Stimulated activated CD8-positive, alpha-beta memory T cell treated with anti-CD3 and anti-CD28 coated beads, Interleukin-15, amount 100 ng/mL, for 4 hours (primary cell): Measurements from ENCODE around the gene HPGD.
"Not testable (repeated sequence)": the region's sequence is repeated elsewhere in the genome, so short reads cannot be mapped to it uniquely, and the experiment has no call there.

Experiments used
- DNase-seq, 2 donors: peaks; one replicate each; pipeline ENCODE4 v3.0.0-alpha.2; 2020; ENCODE audit warnings: low read depth in 2 of 2

Gene HPGD

DNA sequence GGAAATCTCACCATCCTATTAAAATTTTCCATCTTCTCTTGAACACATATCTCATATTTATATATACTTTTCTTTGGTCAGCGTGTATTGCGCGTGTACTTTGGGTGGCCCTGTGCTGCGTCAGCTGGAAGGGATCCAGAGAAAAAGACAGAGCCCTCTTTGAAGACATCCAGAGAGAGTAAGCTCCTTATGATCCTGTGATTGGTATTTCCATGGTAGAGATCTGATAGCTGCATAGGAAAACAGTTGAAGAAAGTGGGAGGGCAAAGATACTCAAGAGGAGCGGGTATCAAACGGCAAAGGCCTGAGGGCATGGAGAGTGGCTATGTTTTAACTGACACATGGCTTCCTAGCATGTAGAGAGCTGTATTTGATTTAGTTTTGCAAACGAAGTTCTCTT lies 4.4 kb upstream of the HPGD start:
- no peak for DNase-seq

DNA sequence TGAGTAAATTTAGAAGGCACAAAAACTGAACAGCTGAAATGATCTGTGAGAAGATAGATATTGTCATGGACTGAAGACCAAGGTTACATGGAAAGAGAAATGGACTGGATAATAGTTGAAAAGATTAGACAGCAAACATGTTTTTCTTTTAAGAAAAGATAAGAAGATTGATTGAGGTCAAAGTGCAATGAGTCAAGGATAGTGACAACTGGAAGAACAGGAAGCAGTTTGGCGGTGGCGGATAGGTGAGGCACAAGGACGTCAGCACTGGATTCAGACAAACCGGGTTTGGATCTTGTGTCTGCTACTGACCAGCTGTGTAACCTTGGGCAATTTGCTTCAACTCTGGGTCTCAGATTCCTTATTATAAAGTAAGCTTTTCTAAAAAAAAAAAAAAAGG lies 2.0 kb upstream of the HPGD start:
- DNase-seq = no peak

DNA sequence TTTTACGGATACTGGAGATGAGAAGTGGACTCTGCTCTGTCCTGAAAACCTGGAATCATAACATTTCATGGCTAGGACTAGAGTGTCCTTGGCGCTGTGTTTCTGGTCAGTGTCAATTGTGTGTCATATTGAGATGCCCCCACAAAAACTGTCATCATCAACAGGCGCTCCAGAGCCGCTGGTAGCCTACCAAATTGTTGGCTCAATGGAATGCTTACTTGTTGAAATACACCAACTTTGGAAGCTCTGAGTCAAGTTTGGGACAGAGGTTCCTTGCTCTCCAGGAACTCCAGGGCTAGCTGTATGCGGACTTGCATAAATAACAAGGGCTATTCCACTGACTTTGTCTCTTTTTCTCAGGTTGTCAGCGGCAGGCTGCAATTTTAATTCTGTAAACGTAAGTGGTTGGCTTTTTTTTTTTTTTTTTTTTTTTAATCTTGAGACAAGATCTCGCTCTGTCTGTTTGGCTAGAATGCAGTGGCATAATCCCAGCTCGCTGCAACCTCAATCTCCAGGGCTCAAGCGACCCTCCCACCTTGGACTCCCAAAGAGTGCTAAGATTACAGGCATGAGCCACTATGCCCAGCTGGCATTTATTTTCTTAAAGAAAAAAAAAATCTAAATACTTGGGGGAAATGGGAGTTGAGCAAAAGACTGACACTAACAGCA lies 871 bp upstream of the HPGD start:
- DNase-seq = no peak

DNA sequence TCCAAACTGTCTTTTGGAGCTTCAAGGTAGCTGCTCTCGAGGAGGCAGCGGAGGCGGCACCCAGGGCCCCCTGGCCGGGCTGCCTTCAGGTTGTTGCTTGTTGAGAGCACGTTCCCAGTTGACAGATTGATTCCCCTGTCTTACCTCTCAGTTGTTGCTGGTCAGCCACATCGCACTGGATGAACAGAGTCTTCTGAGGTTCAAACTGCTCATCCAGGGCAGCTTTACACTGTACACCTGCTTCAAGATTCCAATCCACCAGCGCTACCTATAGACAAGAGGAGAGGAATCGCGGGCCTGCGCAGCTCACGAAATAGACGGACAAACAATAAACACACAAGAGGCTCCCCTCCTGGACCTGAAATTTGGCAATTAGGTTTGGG lies 497 bp downstream of the HPGD start:
- no peak for DNase-seq

DNA sequence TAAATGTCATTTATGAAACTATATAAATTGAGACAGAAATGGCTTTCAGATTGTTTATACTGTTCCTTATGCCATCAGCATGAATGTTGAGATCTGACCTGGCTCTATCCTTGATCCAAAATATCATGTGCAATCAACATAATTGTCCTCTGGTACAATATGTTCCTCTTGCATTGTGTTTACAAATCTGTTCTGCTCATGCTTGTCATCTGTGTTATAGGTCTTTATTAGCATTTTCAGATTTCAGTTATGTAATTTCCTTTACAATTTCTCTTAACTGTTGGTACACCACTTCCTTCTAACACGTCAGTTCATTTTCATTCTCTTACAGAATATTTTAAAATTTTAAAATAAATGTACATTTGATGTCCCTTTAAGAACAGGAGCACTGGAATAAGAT lies 1.6 kb downstream of the HPGD start:
- no peak for DNase-seq

DNA sequence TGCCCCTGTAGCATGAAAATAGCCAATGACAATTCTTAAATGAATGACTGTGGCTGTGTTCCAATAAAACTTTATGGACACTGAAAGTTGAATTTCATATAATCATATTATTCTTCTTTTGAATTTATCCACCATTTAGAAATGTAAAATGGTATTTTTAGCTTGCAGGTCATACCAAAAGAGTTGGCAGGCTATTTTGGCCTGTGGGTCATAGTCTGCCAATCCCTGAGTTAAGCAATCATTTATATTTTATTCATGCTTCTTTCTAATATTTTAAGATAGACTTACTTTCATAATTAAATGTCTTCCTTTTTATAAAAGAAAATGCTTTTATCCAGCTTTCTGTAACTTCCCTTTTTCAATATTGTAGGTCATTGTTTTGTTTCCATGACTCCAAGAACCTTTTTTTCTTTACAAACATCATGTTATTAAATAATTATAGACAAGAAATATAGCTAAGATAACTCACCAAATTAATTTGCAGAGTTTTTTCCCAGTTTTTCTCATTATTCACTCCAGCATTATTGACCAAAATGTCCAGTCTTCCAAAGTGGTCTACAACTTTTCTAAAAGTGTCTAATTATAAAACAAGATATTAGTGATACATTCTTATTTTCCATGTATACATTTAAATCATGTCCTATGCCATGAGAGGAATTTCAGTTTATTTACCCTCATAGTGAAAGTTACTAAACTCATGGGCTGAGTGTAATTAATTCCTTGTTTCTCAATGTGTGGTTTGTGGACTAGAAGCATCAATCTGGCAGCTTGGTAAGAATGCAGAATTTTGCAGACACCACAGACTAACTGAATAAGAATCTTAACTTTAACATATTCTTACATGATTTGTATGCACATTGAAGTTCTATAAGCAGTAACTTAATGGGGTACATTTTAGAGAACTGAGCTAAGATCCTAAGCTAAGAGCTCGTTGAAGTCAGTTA lies 4.5 kb downstream of the HPGD start:
- no peak for DNase-seq

DNA sequence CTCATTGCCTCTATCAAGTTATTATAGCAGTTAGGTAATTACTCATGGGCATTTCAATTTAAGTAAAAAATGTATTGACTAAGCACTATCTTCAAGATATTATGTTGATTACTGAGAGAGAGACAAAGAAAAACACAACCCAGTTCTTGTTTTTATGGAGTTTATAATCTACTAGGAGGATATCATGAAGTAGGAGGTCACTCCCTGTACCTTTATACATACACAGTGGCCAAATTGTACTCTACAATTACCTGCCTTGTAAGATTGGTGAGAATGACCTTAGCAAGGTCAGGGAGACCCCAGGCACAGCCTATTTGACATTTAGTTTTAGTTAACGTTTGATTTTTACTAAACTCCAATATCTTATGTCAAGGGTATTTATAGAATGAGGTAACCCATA lies 5.5 kb downstream of the HPGD start:
- DNase-seq = no peak

DNA sequence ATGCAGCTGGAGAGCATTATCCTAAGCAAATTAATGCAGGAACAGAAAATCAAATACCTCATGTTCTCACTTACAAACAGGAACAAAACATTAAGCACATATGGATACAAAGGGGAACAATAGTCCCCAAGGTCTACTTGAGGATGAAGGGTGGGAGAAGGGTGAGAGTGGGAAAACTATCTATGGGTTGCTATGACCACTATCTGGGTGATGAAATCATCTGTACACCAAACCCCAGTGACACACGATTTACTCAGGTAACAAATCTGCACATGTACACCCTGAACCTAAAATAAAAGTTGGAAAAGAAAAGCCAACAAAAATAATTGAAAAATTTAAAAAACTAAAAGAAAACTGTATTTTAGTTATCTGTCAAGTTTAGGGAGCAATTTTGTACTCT lies 5.9 kb downstream of the HPGD start:
- DNase-seq = no peak

DNA sequence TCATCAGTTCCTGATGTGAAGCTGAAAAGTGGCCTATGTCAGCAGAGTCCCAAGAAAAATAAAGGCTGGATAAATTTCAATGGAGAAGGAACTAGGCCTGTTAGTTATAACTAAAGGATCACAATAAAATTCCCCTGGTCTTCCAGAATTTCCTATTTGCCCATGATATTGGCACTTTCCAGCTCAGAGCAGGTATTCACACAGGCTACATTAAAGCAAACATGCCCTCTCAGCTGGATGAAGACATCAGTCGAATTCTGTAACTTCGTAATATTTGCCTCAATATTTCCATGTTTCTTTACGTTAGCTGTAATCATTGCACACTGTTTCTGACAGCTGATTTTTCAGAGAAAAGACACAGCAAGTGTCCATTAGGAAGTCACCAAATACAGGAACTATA lies 9.5 kb downstream of the HPGD start:
- no peak for DNase-seq

DNA sequence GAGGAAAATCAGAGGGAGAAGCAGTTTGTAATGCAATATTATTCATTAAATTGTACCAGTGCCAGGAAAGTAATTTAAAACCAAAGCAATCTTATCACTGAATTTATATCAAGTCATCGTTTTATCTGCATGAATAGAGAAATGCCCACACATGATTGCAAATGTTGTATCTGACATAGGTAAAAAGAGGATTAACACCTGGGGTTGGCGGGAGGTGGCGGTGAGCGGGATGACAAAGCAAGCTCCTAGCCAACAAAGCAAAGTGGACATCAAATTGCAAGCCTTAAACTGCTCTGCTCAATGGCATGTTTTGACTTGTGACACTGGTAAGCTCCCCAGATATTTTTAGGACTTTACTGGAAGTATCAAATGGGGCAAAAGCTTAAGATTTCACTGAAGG lies 16.4 kb downstream of the HPGD start:
- DNase-seq = no peak

DNA sequence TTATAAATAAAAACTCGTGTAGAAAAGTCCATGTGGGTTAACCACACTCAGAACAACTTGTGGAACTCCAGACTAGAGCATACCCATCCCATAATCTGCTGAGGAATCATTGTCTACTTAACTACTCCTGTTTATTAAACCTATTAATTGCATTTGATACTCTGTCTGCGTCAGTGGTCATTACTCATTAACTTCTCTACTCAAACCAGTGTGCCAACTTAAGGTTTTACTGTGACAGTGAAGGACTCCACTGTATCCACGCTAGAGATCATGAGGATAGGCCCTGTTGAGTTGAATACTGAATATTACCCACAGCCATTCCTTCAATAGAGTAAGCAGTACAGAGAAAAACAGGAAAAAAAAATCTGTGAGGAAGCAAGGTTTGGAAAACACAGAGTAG lies 17.3 kb downstream of the HPGD start:
- DNase-seq = no peak

DNA sequence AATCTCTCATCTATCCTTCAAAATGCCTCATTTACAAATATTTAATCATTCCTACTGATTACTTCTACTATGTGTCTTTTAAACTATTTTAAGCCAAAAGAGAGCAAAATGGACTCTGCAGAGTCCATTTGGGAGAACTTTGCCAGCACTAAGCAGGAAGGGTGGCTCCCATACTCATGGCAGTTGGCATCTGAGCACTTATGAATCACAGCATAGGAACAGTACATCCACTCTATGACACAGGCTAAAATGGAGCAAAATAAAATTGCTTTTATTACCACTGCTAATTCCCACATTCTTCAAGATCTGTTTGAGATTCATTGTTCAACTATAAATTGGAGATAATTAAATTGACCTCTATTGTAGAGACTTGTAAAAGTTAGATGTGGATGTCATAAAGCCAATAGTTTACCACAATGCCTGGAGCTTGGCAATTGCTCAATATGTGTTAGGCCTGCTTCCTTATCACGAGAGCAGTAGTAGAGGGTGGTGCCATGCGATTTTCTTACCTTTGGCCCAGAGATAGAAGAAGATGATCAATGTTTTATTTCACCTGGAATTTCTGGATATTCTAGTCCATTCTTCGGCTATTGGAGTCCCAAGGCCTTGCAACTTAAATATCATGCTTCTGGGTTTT lies 19.1 kb downstream of the HPGD start:
- DNase-seq = no peak

DNA sequence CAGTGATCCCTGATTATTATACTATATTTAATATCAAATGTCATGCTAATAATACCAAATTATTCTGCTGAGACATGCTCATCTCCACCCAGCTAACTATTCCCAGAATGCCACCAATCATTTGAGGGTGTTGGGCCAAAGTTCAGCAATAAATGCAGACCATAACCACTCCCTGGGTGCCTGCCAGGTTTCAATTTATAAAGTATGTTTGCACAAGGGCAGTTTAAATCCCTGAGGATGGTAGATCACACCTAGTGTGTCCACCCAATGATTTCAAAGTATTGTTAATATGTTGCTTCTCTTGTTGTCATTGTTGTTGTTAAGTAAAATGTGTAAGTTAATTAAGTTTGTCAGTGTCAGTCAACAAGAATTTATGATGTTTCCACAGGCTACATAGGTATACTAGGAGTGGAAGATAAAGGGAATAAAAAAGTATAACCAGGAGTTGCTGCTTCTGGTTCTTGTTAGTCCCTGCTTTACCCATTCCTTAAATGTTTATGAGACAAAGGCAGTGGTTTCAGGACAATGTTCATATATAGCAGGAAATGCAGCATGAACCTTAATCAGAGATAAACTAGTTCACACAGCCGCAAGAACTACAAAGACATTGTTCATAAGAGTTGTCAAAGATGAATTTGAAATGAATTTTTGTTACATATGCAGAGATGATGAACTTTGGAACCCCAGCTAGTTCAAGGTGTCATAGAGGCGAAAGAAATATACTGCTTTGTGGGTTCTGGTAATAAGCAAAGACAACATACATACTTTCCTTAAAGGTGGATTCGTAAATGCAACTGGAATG lies 25.5 kb downstream of the HPGD start:
- DNase-seq = no peak

DNA sequence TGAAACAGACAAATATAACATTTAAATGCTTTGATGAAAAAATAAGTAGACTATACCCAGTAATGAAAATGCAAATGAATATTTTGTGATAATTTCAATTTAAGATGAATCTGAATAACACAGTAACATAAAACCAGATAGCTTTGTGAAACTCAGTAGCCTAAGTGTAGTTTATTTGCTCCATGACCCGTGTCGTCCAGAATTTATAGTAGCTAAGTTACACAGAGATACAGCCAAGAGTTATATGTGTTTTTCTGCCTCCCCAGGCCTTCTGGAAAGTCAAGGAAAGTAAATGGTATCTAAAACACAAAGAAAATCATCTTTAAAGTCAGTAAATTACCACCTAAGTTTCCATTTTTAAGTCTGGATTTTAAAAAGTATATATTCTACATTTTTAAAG lies 26.7 kb downstream of the HPGD start:
- DNase-seq = no peak

DNA sequence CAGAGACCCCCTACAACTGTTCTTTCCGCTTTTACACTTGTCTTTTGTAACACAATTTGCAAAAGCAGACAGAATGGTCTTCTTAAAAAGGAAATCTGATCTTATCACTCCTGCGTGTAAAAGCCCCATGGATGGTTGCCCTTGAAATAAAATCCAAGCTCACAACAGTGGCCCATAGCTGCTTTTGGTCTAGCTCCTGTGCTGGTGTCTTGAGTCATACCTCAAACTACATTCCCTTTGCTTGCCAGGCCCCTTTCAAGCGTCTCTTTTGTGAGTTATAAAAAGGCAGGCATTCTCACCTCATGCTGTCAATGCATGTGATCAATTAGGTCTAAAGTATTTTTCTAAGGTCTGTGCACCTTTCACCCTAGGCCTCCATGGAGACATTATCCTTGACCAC lies 27.6 kb downstream of the HPGD start:
- DNase-seq = no peak

DNA sequence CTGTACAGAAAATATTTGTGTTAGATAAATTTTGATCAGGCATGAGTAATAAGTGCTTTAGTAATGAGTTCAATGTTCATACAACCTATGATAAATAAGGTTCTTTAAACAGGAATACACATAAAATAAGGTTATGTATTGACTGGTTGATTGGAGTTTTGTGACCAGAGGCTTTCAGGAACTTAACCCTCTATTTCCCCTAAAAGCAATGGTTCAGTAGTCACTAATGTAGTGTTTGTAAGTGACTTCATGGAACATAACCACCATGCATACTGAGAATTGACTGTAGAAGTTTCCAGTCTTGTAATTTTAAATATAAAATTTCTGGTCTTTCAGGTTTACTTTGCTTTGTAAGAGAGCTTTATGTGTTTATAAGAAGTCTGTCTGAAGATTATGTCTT lies 28.1 kb downstream of the HPGD start:
- DNase-seq = no peak

DNA sequence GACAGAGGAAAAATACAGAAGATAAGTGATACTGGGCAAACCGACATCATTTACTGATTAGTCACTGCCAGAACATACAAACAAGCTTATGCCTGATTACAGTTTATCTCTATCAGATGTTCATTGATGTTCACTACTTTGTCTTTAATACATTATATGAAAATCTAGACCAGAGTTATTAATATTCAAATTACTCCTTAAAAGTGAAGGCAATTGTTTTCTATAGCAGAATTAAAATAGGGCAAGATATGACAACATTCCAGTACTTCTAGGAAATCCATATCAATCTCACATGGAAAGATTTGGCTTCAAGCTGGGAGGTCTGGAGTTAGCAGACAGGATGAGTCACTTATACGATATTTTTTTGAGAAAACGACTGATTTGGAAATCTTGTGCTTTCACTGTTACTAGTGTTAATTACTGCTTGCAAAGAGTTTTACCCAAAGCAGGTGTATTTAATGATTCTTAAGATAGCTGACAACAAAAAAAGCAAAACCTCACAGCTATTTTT lies 31.8 kb downstream of the HPGD start:
- DNase-seq = no peak

DNA sequence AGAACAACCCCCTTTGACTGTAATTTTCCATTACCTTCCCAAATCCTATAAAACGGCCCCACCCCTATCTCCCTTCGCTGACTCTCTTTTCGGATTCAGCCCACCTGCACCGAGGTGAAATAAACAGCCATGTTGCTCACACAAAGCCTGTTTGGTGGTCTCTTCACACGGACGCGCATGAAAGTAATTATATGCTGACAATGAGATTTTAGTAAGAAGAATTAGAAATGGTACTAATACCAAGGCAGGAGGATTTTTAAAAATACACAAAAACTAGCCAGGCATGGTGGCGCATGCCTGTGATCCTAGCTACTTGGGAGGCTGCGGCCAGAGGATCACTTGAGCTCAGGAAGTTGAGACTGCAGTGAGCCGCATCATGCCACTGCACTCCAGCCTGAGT lies 33.9 kb downstream of the HPGD start:
- not testable (repeated sequence) for DNase-seq

DNA sequence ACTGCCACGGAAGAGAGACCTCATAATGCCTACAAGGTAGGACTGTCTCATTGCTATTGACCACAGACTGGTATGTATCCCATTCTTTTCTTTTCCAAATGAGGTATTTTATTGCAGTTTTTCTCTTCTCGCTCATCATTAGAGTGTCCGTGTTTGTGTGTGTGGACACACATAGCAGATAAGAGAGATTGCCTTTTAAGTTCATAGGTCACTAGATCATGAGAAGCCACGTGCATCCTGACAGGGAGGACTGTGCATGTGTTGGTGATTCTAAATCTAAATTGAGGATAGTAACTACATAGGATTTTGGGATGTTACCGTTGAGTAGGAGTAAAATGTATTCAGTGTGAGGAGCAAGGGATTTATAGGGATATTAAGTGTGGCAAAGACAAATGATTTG lies 37.3 kb downstream of the HPGD start:
- no peak for DNase-seq

DNA sequence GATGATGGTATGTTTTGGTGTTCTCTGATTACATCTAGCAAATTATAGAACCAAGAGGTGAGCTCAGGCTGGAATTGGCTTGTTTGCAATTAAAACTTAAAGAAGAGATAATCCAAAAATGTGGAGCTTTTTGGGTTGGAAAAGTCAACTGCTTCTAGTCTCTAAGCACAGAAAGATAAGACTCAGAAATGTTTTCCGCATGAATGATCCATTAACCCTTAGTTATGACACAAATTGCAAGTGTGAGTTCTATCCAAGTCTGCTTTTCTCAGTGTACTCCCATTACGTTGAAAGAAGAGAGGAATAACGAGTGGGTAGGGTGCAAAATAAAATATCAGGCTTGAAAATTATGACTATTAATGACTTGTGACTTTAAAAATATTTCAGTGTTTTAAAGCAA lies 38.5 kb downstream of the HPGD start:
- no peak for DNase-seq

DNA sequence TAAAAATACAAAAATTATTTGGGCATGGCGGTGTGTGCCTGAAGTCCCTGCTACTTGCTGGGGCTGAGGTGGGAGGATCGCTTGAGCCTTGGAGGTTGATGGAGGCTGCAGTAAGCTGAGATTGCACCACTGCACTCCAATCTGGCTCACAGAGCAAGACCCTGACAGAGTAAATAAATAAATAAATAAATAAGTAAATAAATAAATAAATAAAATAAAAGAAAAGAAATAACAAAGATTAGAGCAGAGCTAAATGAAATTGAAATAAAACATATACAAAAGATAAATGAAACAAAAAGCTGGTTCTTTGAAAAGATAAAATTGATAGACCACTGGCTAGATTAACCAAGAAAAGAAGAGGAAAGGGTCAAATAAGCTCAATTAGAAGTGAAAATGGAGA lies 43.1 kb downstream of the HPGD start:
- DNase-seq = no peak

DNA sequence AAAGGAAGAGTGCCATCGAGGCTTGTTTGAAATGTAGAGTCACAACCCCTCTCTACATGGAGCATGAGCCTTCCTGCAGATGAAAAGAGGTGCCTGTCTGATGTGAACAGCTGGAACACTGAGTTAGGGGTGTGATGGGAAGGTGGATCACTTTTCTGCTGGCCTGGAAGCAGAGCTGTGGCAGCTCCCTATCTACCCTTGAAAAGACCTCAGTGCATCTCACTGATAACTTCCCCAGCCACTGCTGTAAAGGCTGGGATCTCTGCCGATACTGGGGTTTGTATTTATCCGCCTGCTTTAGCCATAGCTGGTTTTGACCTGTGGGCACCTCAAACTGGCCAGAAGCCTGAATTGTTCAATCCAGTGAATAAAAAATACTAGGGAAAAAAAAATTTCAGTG lies 46.8 kb downstream of the HPGD start:
- no peak for DNase-seq
